Esophagus squamous epithelium (tissue), 5 donors: ENCODE results near the gene GPR146. TPM values are rescaled to one million over a fixed set of nuclear protein-coding genes. Genes with fewer than 3 reads are reported as not detected.

Experiments used
- DNase-seq: peaks from one replicate; lab custom pipeline; 2025; lab: John Stamatoyannopoulos, UW
- H3K27ac ChIP-seq, 4 donors: fragments of 200-600 bp; sonication (generic); one replicate each; pipeline ENCODE4 v1.5.1; 2016 to 2019; ENCODE audit warnings: mild to moderate bottlenecking in 1 of 4
- H3K27me3 ChIP-seq, 4 donors: fragments of 200-600 bp; sonication (generic); 1 replicate in 3 of 4; 2 replicates in 1 of 4; pipeline versions ENCODE4 v1.5.1 to v1.6.0; 2017 to 2021; ENCODE audit warnings: antibody characterized with exemption in 1 of 4
- H3K36me3 ChIP-seq, 3 donors: fragments of 200-600 bp; sonication (generic); one replicate each; pipeline ENCODE4 v1.5.1; 2016 to 2019
- H3K4me1 ChIP-seq, 3 donors: fragments of 200-600 bp; sonication (generic); one replicate each; pipeline ENCODE4 v1.5.1; 2017 to 2019
- H3K4me3 ChIP-seq, 4 donors: fragments of 200-600 bp; sonication (generic); 1 replicate in 3 of 4; 2 replicates in 1 of 4; pipeline ENCODE4 v1.5.1; 2016 to 2019; ENCODE audit warnings: mild to moderate bottlenecking in 2 of 4, moderate library complexity in 1 of 4
- H3K9me3 ChIP-seq, 3 donors: fragments of 200-600 bp; sonication (generic); one replicate each; pipeline ENCODE4 v1.5.1; 2016 to 2019
- CTCF ChIP-seq, 6 experiments: fragments of 450-650 bp in 4 of 6; fragments of 200-600 bp in 2 of 6; sonication (generic) in 2 of 6; IDR thresholded peaks; one replicate each; pipeline ENCODE4 v1.5.1; 2016 to 2019; ENCODE audit warnings: antibody characterized with exemption in 6 of 6, mild to moderate bottlenecking in 4 of 6, moderate library complexity in 4 of 6
- POLR2A ChIP-seq, 4 donors: fragments of 450-650 bp; IDR thresholded peaks; one replicate each; pipeline ENCODE4 v1.6.1; 2017; ENCODE audit warnings: antibody characterized with exemption in 4 of 4, mild to moderate bottlenecking in 4 of 4, moderate library complexity in 3 of 4
- WGBS, 2 donors: methylation state at CpG; one replicate each; pipeline ENCODE4 v1.1.5; 2018; 5-methylcytosine and 5-hydroxymethylcytosine counted together
- intact Hi-C: fragments of 100-400 bp; cut with DNase I; formaldehyde crosslinking; loops from one replicate; pipeline ENCODE4 v1.15.0; 2022
- total RNA-seq, 4 donors: library from RNA; depleted of rRNA; stranded (reverse); fragments of >200 nt; gene quantifications; one replicate each; pipeline ENCODE4 v1.1.0, GENCODE V29; 2016
- donor health status: DM: yes; HTN: yes; CAD: no.

Gene GPR146
- total RNA-seq, 4 donors from 2014 or later: 1.1 to 12.8 (median 3.5) TPM

- no peak for DNase-seq
- H3K4me3 ChIP-seq: peak overlapping the region; percentile 62 to 88 (median 78)
- peak overlapping the region; percentile 62 to 98 (median 88) for H3K27ac ChIP-seq
- H3K9me3 ChIP-seq: no peaks in the 10 kb centered on the region
- TF ChIP-seq POLR2A (IDR thresholded peaks at IDR 0.05) (no peak), CTCF (IDR thresholded peaks at IDR 0.05) (no peak)
- 58% methylated on average over 5 to 19 of the region's 69 CpGs for WGBS, 2 donors
- H3K36me3 ChIP-seq: peaks cover 0 to 30% (median 0%) of the 10 kb centered on the region in 3 donors
- H3K27me3 ChIP-seq: no peaks in the 10 kb centered on the region
- intact Hi-C loops: no loop called here
- peaks cover 16 to 37% (median 16%) of the 10 kb centered on the region in 3 donors for H3K4me1 ChIP-seq
Observed at GRCh38 chr7:1027242-1028043, 16.9 kb upstream of the GPR146 start.

- intact Hi-C loops: no loop called here
- H3K9me3 ChIP-seq: no peaks in the 10 kb centered on the region
- DNase-seq: no peak
- peak overlapping the region; percentile 62 to 88 (median 78) for H3K4me3 ChIP-seq
- H3K4me1 ChIP-seq: peaks cover 16 to 37% (median 16%) of the 10 kb centered on the region in 3 donors
- peaks cover 0 to 23% (median 0%) of the 10 kb centered on the region in 3 donors for H3K36me3 ChIP-seq
- WGBS, 2 donors: 0 to 5% methylated on average over 1 to 4 of the region's 77 CpGs
- TF ChIP-seq POLR2A (IDR thresholded peaks at IDR 0.05): peak in 1 of 4 donors; percentile 82
- peak in 1 of 6 experiments; percentile 26 for TF ChIP-seq CTCF (IDR thresholded peaks at IDR 0.05)
- H3K27ac ChIP-seq: peak overlapping the region; percentile 80 to 98 (median 94)
- no peaks in the 10 kb centered on the region for H3K27me3 ChIP-seq
Observed at GRCh38 chr7:1028044-1028770, 16.1 kb upstream of the GPR146 start.

GRCh38 chr7:1028775-1029636, 15.3 kb upstream of the GPR146 start:
- H3K4me1 ChIP-seq: peaks cover 16 to 37% (median 16%) of the 10 kb centered on the region in 3 donors
- H3K27ac ChIP-seq: peak overlapping the region; percentile 80 to 98 (median 94)
- H3K9me3 ChIP-seq: no peaks in the 10 kb centered on the region
- peak; percentile 35 for DNase-seq
- H3K4me3 ChIP-seq: peak overlapping the region; percentile 62 to 88 (median 78)
- TF ChIP-seq CTCF (IDR thresholded peaks at IDR 0.05): no peak
- peak in 1 of 4 donors; percentile 7 for TF ChIP-seq POLR2A (IDR thresholded peaks at IDR 0.05)
- H3K36me3 ChIP-seq: peaks cover 0 to 23% (median 0%) of the 10 kb centered on the region in 3 donors
- intact Hi-C loops: no loop called here
- 19 to 62% methylated on average over 4 to 15 of the region's 18 CpGs for WGBS, 2 donors
- no peaks in the 10 kb centered on the region for H3K27me3 ChIP-seq

- peaks cover 0 to 19% (median 0%) of the 10 kb centered on the region in 3 donors for H3K36me3 ChIP-seq
- H3K4me3 ChIP-seq: no peak overlapping the region
- no peaks in the 10 kb centered on the region for H3K27me3 ChIP-seq
- WGBS, 2 donors: 94% methylated on average over 9 to 22 of the region's 33 CpGs
- no peak for TF ChIP-seq POLR2A (IDR thresholded peaks at IDR 0.05)
- no peak for TF ChIP-seq CTCF (IDR thresholded peaks at IDR 0.05)
- intact Hi-C loops: no loop called here
- peak overlapping the region; percentile 80 to 98 (median 94) for H3K27ac ChIP-seq
- H3K9me3 ChIP-seq: no peaks in the 10 kb centered on the region
- H3K4me1 ChIP-seq: peaks cover 16 to 37% (median 16%) of the 10 kb centered on the region in 3 donors
- no peak for DNase-seq
Observed at GRCh38 chr7:1029637-1030443, 14.5 kb upstream of the GPR146 start.
